Astrocyte (in vitro differentiated cells and primary cell): ENCODE data around the gene CCDC32. TPM values are rescaled to one million over a fixed set of nuclear protein-coding genes. Genes with fewer than 3 reads are reported as not detected.

Source experiments
- DNase-seq: peaks from one replicate; pipeline ENCODE4 v3.0.0-alpha.2; 2010; ENCODE audit warnings: low read depth
- FAIRE-seq: peaks from 2 replicates; lab custom pipeline; 2011; peaks lifted over from hg19 to GRCh38; lab: Jason Lieb, UNC
- H2AFZ ChIP-seq: 2 replicates; pipeline ENCODE4 v1.6.0; 2012; ENCODE audit warnings: low read depth, low read length, inconsistent platforms
- H3K27ac ChIP-seq: 2 replicates; pipeline ENCODE4 v1.5.1; 2011; ENCODE audit warnings: low read depth, low read length, inconsistent platforms
- H3K27me3 ChIP-seq: 2 replicates; pipeline ENCODE4 v1.6.0; 2011; ENCODE audit warnings: low read length, inconsistent platforms; ENCODE audit not compliant: insufficient read depth
- H3K36me3 ChIP-seq: 2 replicates; pipeline ENCODE4 v1.5.1; 2011; ENCODE audit warnings: low read length, inconsistent platforms; ENCODE audit not compliant: insufficient read depth
- H3K4me1 ChIP-seq: 2 replicates; pipeline ENCODE4 v1.5.1; 2011; ENCODE audit warnings: low read length, inconsistent platforms; ENCODE audit not compliant: insufficient read depth
- H3K4me2 ChIP-seq: 2 replicates; pipeline ENCODE4 v1.6.0; 2012; ENCODE audit warnings: low read length, inconsistent platforms
- H3K4me3 ChIP-seq: 2 replicates; pipeline ENCODE4 v1.5.1; 2011; ENCODE audit warnings: low read depth, mild to moderate bottlenecking, low read length, inconsistent platforms; ENCODE audit not compliant: insufficient read depth
- H3K79me2 ChIP-seq: 2 replicates; pipeline ENCODE4 v1.6.0; 2012; ENCODE audit warnings: mild to moderate bottlenecking, low read length, inconsistent platforms; ENCODE audit not compliant: insufficient read depth
- H3K9ac ChIP-seq: 2 replicates; pipeline ENCODE4 v1.6.0; 2012; ENCODE audit warnings: mild to moderate bottlenecking, low read length, inconsistent platforms
- H3K9me3 ChIP-seq: 2 replicates; pipeline ENCODE4 v1.5.1; 2012; ENCODE audit warnings: low read depth, mild to moderate bottlenecking, low read length, inconsistent platforms; ENCODE audit not compliant: insufficient read depth
- H4K20me1 ChIP-seq: 2 replicates; pipeline ENCODE4 v1.6.0; 2012; ENCODE audit warnings: low read length, inconsistent platforms; ENCODE audit not compliant: insufficient read depth
- H3K27ac Mint-ChIP-seq: one replicate; pipeline ENCODE4 v1.8.0; 2021; ENCODE audit warnings: mild to moderate bottlenecking, mixed read lengths; ENCODE audit not compliant: unreplicated experiment
- H3K27me3 Mint-ChIP-seq: one replicate; pipeline ENCODE4 v1.8.0; 2021; ENCODE audit warnings: low read depth, mixed read lengths; ENCODE audit not compliant: unreplicated experiment
- H3K36me3 Mint-ChIP-seq: one replicate; pipeline ENCODE4 v1.8.0; 2021; ENCODE audit warnings: low read depth, mixed read lengths; ENCODE audit not compliant: unreplicated experiment
- H3K4me1 Mint-ChIP-seq: one replicate; pipeline ENCODE4 v1.8.0; 2021; ENCODE audit warnings: low read depth, mixed read lengths; ENCODE audit not compliant: unreplicated experiment
- H3K4me3 Mint-ChIP-seq: one replicate; pipeline ENCODE4 v1.8.0; 2021; ENCODE audit warnings: mild to moderate bottlenecking, moderate library complexity, mixed read lengths; ENCODE audit not compliant: unreplicated experiment
- H3K9me3 Mint-ChIP-seq: one replicate; pipeline ENCODE4 v1.8.0; 2021; ENCODE audit warnings: mild to moderate bottlenecking, mixed read lengths; ENCODE audit not compliant: unreplicated experiment
- CTCF ChIP-seq: IDR thresholded peaks from 2 replicates; pipeline ENCODE4 v1.5.1; 2011; ENCODE audit warnings: low read depth, mild to moderate bottlenecking, inconsistent platforms, low read length, moderate library complexity; ENCODE audit not compliant: insufficient read depth
- EZH2 ChIP-seq: IDR thresholded peaks from 2 replicates; pipeline ENCODE4 v1.6.1; 2012; ENCODE audit warnings: mild to moderate bottlenecking, low read length, inconsistent platforms; ENCODE audit not compliant: insufficient read depth
- total RNA-seq: library from RNA; stranded (reverse); gene quantifications from 2 replicates; pipeline ENCODE4 v1.2.1, GENCODE V29; 2021

CCDC32 gene
- total RNA-seq, 1 donor from 2014 or later: 31.4 TPM

- Histone ChIP-seq H3K36me3 (no peaks in the 10 kb centered on the region), H3K4me2 (no peak overlapping the region), H3K4me3 (no peak overlapping the region), H3K9me3 (no peaks in the 10 kb centered on the region), H3K79me2 (peaks cover 68% of the 10 kb centered on the region), H3K9ac (no peak overlapping the region), H3K4me1 (no peaks in the 10 kb centered on the region), H2AFZ (no peak overlapping the region), H4K20me1 (no peaks in the 10 kb centered on the region), H3K27me3 (no peaks in the 10 kb centered on the region), H3K27ac (no peak overlapping the region)
- no peak for TF ChIP-seq EZH2
- no peak for TF ChIP-seq CTCF
- no peaks in the 10 kb centered on the region for H3K27me3 Mint-ChIP-seq
- H3K27ac Mint-ChIP-seq: no peak overlapping the region
- no peak overlapping the region for H3K4me3 Mint-ChIP-seq
- FAIRE-seq (no peak), DNase-seq (no peak)
- no peaks in the 10 kb centered on the region for H3K36me3 Mint-ChIP-seq
- no peaks in the 10 kb centered on the region for H3K9me3 Mint-ChIP-seq
- peaks cover 3% of the 10 kb centered on the region for H3K4me1 Mint-ChIP-seq
These were observed 32.2 kb upstream of the CCDC32 start for GRCh38 chr15:40597024-40597423.

GRCh38 chr15:40595773-40596172 lies 30.9 kb upstream of the CCDC32 start:
- Mint-ChIP-seq H3K27ac (no peak overlapping the region), H3K36me3 (no peaks in the 10 kb centered on the region), H3K9me3 (no peaks in the 10 kb centered on the region), H3K4me3 (no peak overlapping the region), H3K27me3 (no peaks in the 10 kb centered on the region), H3K4me1 (peaks cover 5% of the 10 kb centered on the region)
- peak overlapping the region; percentile 88 for H3K4me2 ChIP-seq
- DNase-seq: no peak
- H3K27me3 ChIP-seq: no peaks in the 10 kb centered on the region
- no peaks in the 10 kb centered on the region for H3K36me3 ChIP-seq
- no peaks in the 10 kb centered on the region for H4K20me1 ChIP-seq
- no peak overlapping the region for H2AFZ ChIP-seq
- no peak overlapping the region for H3K27ac ChIP-seq
- no peaks in the 10 kb centered on the region for H3K4me1 ChIP-seq
- H3K9me3 ChIP-seq: no peaks in the 10 kb centered on the region
- H3K9ac ChIP-seq: no peak overlapping the region
- H3K79me2 ChIP-seq: peaks cover 62% of the 10 kb centered on the region
- TF ChIP-seq EZH2 (no peak), CTCF (no peak)
- H3K4me3 ChIP-seq: no peak overlapping the region
- no peak for FAIRE-seq

- H3K36me3 ChIP-seq: no peaks in the 10 kb centered on the region
- H3K27me3 ChIP-seq: no peaks in the 10 kb centered on the region
- no peak overlapping the region for H3K27ac ChIP-seq
- peak overlapping the region; percentile 88 for H2AFZ ChIP-seq
- TF ChIP-seq CTCF (no peak), EZH2 (no peak)
- peaks cover 57% of the 10 kb centered on the region for H3K79me2 ChIP-seq
- no peaks in the 10 kb centered on the region for H3K27me3 Mint-ChIP-seq
- FAIRE-seq (no peak), DNase-seq (no peak)
- H3K4me3 ChIP-seq: peak overlapping the region; percentile 96
- H3K4me1 Mint-ChIP-seq: peaks cover 5% of the 10 kb centered on the region
- H4K20me1 ChIP-seq: no peaks in the 10 kb centered on the region
- H3K4me3 Mint-ChIP-seq: peak overlapping the region; percentile 98
- no peaks in the 10 kb centered on the region for H3K4me1 ChIP-seq
- H3K4me2 ChIP-seq: peak overlapping the region; percentile 88
- no peaks in the 10 kb centered on the region for H3K9me3 Mint-ChIP-seq
- H3K36me3 Mint-ChIP-seq: no peaks in the 10 kb centered on the region
- no peaks in the 10 kb centered on the region for H3K9me3 ChIP-seq
- peak overlapping the region; percentile 99 for H3K9ac ChIP-seq
- no peak overlapping the region for H3K27ac Mint-ChIP-seq
These were observed 30.4 kb upstream of the CCDC32 start for GRCh38 chr15:40595219-40595618.
